GM21528 (cell line): Measurements from ENCODE around the gene SHANK3.
"Not testable (repeated sequence)": the region's sequence is repeated elsewhere in the genome, so short reads cannot be mapped to it uniquely, and the experiment has no call there.

Source experiments
- ATAC-seq: cut with Tn5 transposase; IDR thresholded peaks from one replicate; pipeline ENCODE4 v1.9.1; 2021; ENCODE audit warnings: mild to moderate bottlenecking, moderate library complexity; ENCODE audit not compliant: unreplicated experiment, low FRiP score

Gene SHANK3

DNA sequence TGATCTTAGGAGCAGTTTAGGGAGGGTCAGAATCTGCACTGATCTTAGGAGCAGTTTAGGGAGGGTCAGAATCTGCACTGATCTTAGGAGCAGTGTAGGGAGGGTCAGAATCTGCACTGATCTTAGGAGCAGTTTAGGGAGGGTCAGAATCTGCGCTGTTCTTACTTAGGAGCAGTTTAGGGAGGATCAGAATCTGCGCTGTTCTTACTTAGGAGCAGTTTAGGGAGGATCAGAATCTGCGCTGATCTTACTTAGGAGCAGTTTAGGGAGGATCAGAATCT is 28.9 kb upstream of the SHANK3 start:
- not testable (repeated sequence) for ATAC-seq

DNA sequence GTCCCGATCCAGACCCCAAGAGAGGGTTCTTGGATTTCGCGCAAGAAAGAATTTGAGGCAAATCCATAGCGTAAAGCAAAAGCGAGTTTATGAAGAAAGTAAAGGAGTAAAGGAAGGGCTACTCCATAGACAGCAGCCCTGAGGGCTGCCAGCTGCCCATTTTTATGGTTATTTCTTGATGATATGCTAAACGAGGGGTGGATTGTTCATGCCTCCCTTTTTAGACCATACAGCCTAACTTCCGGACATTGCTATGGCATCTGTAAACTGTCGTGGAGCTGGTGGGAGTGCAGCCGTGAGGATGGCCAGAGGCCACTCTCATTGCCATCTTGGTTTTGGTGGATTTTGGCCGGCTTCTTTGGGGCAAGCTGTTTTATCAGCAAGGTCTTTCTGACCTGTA is 19.4 kb upstream of the SHANK3 start:
- no peak for ATAC-seq

DNA sequence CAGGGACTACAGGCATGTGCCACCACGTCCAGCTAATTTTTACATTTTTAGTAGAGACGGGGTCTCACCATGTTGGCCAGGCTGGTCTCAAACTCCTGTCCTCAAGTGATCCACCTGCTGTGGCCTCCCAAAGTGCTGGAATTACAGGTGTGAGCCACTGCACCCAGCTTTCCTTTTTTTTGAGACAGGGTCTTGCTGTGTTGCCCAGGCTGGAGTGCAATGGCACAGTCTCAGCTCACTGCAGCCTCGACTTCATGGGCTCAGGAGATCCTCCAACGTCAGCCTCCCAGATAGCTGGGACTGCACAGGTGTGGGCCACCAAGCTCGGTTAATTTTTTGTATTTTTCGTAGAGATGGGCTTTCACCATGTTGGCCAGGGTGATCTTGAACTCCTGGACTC is 18.0 kb upstream of the SHANK3 start:
- not testable (repeated sequence) for ATAC-seq

DNA sequence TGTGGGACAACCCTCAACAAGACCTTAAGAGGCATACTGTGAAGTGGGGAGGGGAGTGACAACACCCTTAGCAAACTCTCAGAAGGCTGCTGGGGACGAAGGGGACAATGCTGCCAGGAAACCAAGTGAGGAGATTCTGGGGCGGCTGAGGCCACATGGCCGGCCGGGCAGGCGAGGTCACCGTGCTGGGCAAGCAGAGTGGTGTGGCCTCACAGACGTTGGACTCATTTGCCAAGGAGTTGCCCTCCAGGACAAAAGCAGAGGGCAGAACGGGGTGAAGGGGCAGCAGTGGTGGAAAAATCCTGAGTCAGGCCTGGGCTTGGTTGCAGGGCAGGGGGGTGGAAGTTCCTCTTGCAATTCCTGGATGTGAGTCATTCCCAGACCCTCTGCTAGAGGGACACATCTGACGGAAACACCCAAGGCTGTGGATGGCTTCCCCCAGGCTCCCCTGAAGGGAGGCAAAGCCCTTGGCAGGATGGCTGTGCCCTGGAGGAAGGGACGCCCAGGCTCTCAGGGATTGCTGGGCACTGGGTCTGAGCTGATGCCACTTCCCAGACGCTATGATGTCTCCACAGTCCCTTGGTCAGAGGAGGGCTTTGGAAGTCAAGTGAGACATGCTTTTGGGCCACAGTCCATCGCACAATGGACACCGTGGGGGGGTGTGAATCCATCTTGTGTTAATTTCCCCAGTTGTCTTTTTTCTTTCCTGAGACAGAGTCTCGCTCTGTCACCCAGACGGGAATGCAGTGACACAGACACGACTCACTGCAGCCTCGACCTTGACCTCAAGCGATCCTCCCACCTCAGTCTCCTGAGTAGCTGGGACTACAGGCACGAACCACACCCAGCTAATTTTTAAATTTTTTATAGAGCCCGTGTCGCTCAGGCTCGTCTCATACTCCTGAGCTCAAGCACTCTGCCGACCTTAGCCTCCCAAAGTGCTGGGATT is 16.2 kb upstream of the SHANK3 start:
- no peak for ATAC-seq

DNA sequence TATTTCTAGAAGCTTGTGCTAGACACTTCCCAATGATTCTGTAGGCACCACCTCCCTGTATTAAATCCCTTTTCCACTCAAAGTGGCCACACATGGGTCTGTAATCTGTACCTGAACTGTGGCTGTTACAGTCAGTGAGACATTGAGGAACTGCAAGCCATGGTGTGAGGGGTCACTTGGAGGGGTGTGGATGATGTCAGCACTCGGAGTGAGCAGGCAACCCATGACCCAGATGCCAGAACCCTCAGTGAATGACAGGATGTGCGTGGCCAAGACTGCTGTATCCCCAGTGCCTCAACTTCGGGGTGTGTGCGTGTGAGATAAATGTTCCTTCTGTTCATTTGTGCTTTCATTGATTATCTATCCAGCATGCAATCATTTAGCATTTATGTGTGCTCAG is 14.7 kb upstream of the SHANK3 start:
- ATAC-seq, result no peak

DNA sequence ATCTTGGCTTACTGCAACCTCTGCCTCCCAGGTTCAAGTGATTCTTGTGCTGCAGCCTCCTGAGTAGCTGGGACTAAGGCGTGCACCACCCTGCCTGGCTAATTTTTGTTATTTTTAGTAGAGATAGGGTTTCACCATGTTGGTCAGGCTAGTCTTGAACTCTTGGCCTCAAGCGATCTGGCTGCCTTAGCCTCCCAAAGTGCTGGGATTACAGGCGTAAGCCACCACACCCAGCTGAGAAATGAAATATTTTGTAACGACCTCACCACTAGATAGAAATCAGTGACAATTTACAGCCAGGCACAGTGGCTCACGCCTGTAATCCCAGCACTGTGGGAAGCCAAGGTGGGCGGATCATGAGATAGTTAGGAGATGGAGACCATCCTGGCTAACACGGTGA is 12.9 kb upstream of the SHANK3 start:
- ATAC-seq, result not testable (repeated sequence)

DNA sequence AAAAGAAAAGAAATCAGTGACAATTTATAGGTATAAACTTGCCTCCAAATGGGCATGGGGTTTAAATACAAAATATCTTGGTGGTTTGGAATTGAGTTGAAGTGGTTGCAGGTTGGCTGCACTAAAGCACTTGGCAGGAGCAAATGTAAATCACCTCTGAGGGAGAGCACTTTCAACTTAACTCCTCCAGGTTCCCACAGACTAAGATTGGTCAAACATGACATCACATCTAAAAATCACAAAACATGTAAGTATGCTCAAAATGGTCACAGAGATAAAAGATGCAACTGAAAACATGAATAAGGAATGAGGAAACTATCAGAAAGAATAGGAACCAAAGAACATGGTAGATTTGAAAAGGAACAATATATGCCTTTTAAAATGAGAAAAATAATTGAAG is 12.3 kb upstream of the SHANK3 start:
- no peak for ATAC-seq

DNA sequence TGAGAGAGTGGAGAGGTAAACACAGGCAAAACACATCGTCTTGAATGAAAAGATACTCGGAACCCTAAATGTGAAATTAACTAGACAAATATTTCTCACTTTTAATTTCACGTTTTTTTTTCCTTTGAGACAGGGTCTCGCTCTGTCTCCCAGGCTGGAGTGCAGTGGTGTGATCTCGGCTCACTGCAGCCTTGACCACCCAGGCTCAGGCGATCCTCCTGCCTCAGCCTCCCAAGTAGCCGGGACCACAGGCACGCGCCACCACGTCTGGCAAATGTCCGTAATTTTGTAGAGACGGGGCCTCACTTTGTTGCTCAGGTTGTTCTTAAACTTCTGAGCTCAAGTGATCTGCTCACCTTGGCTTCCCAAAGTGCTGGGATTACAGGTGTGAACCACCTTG is 7.4 kb upstream of the SHANK3 start:
- no peak for ATAC-seq

DNA sequence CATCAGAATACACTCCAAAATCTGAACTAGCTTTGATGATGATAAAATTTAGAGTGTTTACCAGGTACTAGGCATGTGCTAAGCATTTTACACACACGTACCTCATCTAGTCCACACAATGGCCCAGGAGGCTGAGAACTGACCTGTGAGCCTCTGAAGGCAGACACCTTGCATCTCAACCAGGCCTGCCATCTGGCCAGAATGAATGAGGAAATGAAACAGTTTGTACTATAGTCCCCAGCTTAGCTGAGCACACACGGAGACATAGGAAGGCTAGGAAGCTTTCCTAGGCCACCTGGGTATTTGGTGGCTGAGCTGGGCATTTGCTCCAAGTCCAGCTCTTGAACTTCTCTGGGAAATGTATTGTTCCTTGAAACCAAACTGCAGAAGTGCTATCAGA is 6.9 kb upstream of the SHANK3 start:
- no peak for ATAC-seq

DNA sequence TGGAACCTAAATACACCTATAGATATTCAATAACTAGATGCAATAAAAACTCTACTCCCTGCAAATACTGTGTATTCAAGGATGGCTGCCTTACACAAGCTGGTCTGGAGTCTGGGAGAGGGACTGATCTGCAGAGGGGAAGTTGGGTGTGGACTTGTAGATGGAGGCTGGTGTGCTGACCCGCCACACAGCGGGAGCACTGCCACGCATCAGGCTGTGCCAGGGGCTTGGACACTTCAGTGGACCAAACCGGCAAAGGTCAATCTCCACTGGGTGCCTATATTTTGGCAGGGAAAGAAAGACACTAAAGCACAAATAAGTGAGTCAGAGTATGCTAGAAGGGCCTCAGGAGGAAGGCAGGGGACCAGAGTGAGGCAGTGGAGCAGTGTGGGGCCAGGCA is 2.1 kb upstream of the SHANK3 start:
- ATAC-seq, result no peak

DNA sequence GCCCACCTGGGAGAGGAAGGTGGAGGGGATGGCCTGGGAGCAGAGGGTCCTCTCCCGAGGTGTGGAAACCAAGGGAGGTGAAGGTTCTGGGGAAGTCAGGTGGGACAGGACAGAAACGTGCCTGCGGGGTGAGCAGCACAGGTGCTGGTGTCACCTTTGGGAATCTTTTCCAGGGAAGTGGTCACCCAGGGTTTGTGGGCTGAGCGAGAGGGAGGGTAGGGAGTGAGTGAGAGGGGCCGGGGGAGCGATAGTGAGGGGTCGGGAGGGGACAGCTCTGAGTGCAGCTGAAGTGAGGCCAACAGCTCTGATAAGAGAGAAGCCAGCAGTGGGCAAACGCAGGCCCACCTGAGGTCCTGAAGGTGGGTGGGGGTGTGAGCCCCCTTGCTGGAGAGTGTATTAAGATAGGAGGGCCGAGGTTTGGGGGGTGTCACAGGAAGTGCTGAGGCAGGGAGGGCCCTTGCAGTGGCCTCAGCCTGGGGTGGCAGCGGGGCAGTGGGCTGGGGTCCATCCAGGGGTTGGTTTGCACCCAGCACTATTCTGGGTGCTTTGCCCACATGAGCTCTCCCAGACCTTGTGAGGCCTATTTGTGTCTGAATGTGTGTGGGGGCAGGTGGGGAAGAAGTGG is 1.6 kb upstream of the SHANK3 start:
- ATAC-seq, result no peak

DNA sequence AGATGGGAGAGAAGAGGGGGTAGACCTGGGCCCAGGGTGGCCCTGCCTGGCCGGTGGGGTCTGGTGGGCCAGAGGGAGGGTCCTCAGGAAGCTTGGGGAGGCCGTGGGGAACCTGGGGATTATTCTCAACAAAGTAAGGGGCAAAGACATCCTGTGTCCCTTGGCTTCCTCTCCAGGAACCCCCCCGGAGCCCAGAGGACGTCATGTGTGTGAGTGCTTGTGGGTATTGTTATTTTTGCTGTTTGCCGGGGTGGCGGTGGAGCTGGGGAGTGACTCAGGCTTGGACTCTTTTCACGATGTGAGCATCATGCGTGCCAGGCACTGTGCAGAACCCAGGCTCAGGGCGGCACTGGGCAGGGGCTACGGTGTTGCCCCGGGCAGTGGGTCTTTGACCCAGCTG is 982 bp upstream of the SHANK3 start:
- no peak for ATAC-seq

DNA sequence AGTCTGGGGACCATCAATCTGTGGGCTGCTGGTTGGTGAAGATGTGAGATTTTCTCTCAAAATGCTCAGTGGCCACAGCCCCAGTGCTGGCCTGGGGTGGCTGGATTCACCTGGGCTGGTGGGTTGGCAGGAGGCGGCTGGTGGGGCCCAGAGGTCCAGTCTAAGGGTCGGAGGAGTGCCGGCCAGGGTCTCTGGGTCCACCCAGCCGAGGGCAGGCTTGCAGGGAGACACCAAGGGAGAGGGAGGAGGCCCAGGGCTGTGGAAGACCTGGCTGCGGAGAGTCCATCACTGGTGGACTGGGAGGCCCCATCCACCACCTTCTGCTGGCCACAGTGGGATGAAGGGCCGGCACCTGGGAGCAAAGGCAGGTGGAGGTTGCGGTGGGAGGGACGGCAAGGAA is 582 bp upstream of the SHANK3 start:
- ATAC-seq, result no peak

DNA sequence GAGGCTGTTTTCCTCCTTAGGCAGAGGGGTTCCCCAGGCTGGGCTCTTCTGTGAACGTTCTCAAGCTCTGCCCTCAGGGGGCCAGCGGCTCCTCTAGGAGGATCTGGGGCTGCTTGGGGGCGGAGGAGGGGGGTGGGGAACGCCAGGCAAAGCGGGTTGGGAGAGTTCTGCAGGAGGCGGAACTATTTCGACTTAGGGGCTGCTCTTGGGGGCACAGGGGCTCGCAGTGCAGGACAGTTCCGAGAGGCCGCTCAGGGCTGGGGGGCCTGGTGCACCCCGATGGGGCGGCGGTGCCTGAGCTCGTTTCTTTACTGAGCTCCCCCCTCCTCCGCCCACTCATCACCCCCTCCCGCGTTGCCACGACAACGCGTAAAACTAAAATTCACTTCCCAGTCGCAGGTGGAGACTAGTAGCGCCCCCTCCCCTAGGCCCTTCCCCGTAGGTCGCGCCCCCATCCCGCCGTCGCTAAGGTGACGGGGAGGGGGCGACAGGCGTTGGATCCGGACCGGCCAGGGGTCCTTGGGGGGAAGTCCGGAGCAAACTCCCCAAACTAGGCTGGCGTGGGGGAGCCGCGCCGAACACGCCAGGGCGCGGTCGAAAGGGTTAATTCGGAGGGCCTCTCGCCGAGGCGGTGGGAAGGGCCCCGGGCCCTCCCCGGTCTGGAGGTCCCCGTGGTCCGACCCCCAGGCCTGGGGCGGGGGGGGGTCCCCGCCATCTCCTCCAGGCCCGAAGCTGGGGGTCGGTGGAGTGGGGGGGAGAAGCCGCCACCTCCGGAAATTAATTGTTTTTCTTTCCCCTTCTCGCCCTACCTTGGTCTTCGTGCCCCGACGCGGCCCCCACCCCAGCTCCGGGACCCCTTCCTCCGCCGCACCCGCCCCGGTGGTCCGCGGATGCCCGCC is 857 bp downstream of the SHANK3 start:
- ATAC-seq, result no peak

DNA sequence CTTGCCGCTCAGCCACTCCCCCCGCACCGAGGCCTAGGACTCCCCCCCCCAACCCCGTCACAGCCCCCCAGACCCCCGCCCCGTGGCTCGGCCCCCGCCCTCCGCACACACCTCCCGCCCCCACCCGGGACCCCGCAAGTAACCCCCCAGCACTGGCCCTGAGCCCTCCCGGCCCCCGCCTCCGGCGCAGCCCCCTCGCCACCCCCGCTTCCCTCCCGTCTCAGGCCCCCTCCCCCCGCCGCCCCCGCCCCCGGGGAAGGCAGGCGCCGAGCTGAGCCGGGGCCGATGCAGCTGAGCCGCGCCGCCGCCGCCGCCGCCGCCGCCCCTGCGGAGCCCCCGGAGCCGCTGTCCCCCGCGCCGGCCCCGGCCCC is 1.5 kb downstream of the SHANK3 start:
- no peak for ATAC-seq

DNA sequence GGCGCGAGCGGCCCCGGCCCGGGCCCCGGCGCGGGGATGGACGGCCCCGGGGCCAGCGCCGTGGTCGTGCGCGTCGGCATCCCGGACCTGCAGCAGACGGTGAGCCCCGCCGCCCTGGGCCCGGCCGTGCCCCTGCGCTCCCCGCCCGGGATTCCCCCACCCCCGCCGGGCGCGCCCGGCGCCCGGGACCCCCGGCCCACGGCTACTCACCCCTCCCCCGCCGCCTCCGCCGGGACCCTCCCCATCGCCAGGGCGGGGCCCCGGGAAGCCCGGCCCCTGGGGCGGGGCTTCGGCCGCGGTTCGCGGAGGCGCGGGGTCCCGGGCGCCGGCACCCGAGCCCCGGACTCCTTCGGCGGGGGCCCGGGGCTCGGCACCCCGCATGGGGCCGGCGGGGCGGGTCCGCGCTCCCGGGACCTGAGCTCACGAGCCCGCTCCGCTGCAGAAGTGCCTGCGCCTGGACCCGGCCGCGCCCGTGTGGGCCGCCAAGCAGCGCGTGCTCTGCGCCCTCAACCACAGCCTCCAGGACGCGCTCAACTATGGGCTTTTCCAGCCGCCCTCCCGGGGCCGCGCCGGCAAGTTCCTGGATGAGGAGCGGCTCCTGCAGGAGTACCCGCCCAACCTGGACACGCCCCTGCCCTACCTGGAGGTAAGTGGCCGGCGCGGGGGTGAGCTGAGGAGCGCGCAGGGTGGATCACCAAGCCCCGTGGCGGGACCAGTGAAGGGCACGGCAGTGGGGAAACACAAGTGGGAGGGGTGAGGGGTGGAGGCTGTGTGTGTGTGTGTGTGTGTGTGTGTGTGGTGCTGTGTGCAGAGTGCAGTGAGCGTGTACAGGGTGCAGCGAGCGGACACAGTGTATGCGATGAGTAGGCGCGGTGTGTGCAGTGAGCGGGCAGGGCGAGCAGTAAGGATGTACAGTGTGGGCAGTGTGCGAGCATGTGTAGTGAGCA is 2.3 kb downstream of the SHANK3 start:
- no peak for ATAC-seq

DNA sequence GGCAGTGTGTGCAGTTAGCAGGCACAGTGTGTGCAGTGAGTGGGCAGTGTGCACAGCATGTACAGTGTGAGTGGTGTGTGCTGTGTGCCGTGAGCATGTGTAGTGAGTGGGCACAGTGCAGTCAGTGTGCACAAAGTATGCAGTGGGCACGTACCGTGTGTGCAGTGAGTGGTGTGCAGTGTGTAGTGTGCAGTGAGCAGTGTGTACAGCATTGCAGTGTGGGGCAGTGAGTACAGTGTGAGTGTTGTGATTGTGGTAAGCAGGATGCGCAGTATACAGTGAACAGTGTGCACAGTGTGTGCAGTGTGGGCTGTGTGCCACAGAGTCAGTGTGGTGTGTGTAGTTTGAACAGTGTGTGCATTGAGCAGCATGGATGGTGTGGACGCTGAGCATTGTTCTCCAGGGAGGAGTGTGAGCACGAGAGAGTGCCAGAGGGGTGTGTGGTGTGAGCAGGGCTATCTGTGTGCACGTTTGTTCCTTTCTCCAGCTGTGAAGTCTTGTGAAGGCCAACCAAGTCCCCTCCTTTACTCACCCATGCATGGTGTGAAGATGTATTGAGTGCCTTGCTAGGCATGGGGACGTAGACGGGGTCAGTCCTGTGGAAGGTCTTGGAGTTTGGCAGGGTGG is 3.0 kb downstream of the SHANK3 start:
- ATAC-seq, result no peak

DNA sequence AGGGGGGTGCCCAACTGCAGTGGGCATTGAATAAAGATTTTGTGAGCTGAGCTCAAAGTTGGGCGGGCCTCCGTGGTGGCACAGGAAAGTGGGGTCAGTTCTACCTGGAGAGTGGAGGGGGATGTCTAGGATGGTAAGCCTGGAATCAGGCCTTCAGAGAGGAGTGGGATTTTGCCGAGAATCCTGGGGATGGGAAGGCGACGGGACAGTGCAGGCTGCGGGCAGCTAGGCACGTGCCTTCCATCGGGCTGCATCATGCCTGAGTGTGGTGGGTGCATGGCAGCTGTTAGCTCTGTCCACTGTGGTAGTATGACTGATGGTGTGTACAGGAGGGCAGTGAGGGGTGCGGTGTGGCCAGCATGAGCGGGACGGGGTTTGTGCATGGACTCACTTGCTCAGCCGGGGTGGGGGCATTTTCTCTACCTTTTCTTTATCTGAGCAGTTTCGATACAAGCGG is 3.6 kb downstream of the SHANK3 start:
- no peak for ATAC-seq

DNA sequence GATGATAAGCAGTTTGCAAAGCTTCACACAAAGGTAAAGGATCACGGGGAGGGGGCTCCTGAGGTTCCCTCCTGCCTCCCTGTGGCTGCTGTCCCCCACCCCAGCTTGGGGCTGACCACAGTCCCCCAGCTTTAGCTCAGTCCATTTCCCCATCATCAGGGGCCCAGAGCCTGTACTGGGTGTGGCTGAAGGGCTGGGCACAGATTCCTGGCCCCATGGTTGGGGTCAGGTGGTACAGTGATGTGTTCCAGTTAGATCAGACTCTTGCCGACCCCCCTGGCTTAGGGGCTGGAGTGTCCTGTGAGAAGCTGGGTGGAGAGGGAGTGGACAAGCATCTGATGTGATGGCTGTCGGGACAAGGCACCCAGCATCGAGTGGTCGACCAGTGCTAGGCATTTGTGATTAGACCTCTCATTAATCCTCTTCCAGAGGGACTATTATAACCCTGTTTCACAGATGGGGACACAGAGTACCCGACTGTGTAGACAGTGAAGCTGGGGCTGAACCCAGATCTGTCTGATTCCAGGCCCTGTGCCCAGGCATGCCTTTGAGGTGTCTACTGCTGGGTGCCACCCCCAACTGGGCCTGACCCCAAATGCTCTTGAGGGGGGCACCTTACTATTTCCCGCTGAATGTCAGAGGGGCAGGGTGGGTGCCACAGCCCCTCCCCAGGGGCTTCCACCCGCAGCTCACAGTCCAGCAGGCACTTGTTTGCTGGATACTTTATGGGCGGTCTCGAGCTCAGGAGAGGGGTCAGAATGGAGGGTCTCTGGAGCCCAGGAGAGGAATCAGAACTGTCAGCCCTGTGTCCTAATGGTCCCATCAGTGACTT is 4.3 kb downstream of the SHANK3 start:
- no peak for ATAC-seq
